Colonic mucosa (tissue), 4 donors: ENCODE data around the gene CFAP46. TPM values are rescaled to one million over a fixed set of nuclear protein-coding genes. Genes with fewer than 3 reads are reported as not detected.

Experiments
- DNase-seq: peaks from one replicate; pipeline ENCODE4 v3.0.0-alpha.2; 2020
- H3K27ac ChIP-seq: fragments of 200-600 bp; one replicate; pipeline ENCODE4 v1.8.0; 2021
- H3K27me3 ChIP-seq: fragments of 200-600 bp; one replicate; pipeline ENCODE4 v1.8.0; 2021
- H3K36me3 ChIP-seq: fragments of 200-600 bp; one replicate; pipeline ENCODE4 v1.8.0; 2021
- H3K4me1 ChIP-seq: fragments of 200-600 bp; one replicate; pipeline ENCODE4 v1.8.0; 2021; ENCODE audit warnings: mild to moderate bottlenecking
- H3K4me3 ChIP-seq: fragments of 200-600 bp; one replicate; pipeline ENCODE4 v1.8.0; 2021
- H3K9ac ChIP-seq, 2 donors: one replicate each; pipeline ENCODE4 v1.7.0; 2013; ENCODE audit warnings: control low read depth in 2 of 2, low read depth in 2 of 2, low read length in 2 of 2
- H3K9me3 ChIP-seq: fragments of 200-600 bp; one replicate; pipeline ENCODE4 v1.8.0; 2021
- intact Hi-C: fragments of 100-400 bp; cut with DNase I; formaldehyde crosslinking; loops from one replicate; pipeline ENCODE4 v1.14.1; 2022
- total RNA-seq, 2 donors: library from RNA; stranded (reverse); fragmentation: NEBNext Ultra II Directional in 1 of 2; extraction: Animal tissue kit (Norgen Biotek cat#: 25700) in 1 of 2; gene quantifications; one replicate each; pipeline ENCODE4 v1.2.1, GENCODE V29; 2021
- TF ChIP-seq, protein P1 (sequence below): fragments of 200-600 bp; IDR thresholded peaks from one replicate; pipeline ENCODE4 v1.8.0; 2022; ENCODE audit warnings: antibody characterized with exemption, mild to moderate bottlenecking
- donor health status: healthy.
- donor health status: DM: no; HTN: no; CAD: no.
- donor health status: DM: no; HTN: no; CAD: no.

Gene CFAP46
- total RNA-seq, 2 donors from 2014 or later = 0.13 TPM; not detected in 1

DNA sequence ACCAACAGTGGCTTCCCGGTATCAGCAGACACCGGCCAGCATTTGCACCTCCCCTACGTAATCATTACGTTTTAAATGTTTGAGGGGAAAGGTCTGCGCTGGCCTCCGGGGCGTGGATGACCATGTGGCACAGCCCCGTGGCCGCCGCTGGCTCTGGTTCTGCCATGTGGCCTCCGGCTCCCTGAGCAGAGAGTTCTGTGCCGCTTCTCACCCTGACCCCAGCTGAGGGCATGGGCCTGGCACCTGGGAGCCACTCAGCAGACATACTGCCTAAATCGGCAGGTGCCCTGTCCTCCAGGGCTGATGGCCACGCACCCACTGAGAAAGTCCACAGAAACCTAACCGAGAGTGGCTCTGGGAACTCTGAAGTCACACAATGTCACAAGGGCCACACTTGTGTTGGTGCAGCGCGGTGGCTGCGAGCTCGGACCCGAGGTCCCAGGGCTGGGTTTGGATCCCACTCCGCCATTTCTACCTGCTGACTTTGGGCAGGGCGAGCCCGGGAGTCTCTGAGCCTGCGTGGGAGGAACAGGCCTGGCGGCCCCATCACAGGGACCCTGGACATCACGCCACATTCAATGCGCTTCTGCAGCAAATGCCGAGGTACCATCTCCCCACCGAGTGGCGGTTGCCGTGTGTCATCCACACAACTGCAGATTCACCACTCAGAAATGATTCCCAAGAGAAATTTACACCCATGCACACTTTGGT is 25.3 kb downstream of the CFAP46 start:
- TF ChIP-seq, protein P1, sequence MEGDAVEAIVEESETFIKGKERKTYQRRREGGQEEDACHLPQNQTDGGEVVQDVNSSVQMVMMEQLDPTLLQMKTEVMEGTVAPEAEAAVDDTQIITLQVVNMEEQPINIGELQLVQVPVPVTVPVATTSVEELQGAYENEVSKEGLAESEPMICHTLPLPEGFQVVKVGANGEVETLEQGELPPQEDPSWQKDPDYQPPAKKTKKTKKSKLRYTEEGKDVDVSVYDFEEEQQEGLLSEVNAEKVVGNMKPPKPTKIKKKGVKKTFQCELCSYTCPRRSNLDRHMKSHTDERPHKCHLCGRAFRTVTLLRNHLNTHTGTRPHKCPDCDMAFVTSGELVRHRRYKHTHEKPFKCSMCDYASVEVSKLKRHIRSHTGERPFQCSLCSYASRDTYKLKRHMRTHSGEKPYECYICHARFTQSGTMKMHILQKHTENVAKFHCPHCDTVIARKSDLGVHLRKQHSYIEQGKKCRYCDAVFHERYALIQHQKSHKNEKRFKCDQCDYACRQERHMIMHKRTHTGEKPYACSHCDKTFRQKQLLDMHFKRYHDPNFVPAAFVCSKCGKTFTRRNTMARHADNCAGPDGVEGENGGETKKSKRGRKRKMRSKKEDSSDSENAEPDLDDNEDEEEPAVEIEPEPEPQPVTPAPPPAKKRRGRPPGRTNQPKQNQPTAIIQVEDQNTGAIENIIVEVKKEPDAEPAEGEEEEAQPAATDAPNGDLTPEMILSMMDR = no peak
- no peak overlapping the region for H3K4me3 ChIP-seq
- no peaks in the 10 kb centered on the region for H3K9me3 ChIP-seq
- no peaks in the 10 kb centered on the region for H3K27me3 ChIP-seq
- H3K4me1 ChIP-seq = no peaks in the 10 kb centered on the region
- no peak overlapping the region for H3K27ac ChIP-seq
- H3K9ac ChIP-seq = no peak overlapping the region
- intact Hi-C loops = no loop called here
- no peak for DNase-seq
- no peaks in the 10 kb centered on the region for H3K36me3 ChIP-seq

DNA sequence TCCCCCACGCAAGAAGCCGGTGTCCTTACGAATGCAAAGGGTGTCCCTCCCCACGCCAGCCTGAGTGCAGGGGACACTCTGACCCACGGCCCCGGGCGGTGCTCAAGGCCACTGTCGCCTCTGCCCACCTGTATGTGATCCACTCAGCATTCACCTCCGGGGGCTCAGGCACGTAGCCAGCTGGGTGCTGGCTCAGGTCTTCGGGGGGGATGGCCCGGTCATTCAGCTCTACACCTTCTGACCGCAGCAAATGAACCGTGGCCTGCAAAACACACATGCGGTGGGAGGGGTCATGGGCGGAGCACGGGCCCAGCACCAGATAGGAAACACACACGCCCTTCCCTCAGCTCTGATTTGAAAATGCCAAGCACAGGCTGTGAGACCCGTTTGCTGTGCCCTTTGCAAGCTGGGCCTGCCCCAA is 25.9 kb downstream of the CFAP46 start:
- DNase-seq = no peak
- H3K9me3 ChIP-seq = no peaks in the 10 kb centered on the region
- H3K4me3 ChIP-seq = no peak overlapping the region
- H3K27ac ChIP-seq = no peak overlapping the region
- TF ChIP-seq, protein P1 = no peak
- H3K36me3 ChIP-seq = no peaks in the 10 kb centered on the region
- intact Hi-C loops = no loop called here
- H3K27me3 ChIP-seq = no peaks in the 10 kb centered on the region
- H3K9ac ChIP-seq = no peak overlapping the region
- H3K4me1 ChIP-seq = no peaks in the 10 kb centered on the region

DNA sequence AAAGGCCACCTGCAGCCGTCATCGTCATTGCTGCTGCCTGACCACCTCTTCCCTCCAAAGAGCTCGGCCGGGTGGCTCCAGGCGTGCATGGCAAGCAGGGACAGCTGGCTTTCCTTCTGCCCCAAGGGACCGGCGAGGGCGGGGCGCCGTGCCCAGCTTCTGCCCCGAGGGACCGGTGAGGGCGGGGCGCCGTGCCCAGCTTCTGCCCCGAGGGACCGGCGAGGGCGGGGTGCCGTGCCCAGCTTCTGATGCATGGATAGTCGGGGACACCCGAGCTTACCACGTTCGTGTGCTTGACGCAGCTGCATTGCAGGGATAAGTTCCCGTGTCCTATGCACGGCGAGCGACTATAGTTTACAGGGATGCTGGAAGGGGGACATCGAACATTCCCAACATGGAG is 27.0 kb downstream of the CFAP46 start:
- no peak for DNase-seq
- no peak overlapping the region for H3K27ac ChIP-seq
- no peaks in the 10 kb centered on the region for H3K9me3 ChIP-seq
- TF ChIP-seq, protein P1 = no peak
- intact Hi-C loops = no loop called here
- no peaks in the 10 kb centered on the region for H3K4me1 ChIP-seq
- H3K9ac ChIP-seq = no peak overlapping the region
- H3K4me3 ChIP-seq = no peak overlapping the region
- H3K36me3 ChIP-seq = no peaks in the 10 kb centered on the region
- H3K27me3 ChIP-seq = no peaks in the 10 kb centered on the region

DNA sequence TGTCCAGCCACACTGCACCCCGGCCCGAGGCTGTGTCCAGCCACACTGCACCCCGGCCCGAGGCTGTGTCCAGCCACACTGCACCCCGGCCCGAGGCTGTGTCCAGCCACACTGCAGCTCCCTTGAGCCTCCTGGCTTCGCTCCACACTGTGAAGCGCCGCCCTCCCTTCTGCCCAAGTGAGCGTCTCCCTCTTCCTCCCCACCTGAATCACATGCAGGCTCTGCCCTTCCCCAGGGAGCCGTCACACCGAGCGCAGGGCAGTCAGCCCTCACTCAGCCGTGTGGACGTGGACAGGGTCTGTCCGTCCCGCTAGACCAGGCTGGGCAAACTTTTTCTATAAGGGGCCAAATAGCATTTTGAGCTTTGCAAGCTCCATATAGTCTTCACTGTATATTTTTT is 27.6 kb downstream of the CFAP46 start:
- DNase-seq = no peak

DNA sequence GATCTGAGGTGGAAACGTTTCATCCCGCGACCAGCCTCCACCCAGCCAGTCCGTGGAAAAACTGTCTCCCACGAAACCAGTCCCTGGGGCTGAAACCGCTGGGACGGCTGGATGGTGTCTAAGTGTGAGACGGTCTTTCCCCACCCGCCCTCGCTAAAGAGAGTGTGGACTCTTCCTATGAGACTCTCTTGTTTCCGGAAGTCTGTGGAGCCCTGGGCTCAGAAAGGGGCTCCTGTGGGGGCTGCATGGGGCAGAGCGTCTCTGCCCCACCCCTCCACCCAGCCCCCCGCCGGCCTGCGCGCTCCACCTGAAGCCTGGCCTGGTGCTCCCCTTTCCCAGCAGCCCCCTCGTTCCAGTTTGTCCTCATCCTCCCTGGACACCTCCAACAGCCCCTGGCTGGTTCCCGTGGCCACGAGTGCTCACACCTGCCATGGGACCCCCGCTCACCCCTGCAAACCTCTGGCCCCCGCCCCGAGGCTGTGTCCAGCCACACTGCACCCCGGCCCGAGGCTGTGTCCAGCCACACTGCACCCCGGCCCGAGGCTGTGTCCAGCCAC is 28.7 kb downstream of the CFAP46 start:
- Histone ChIP-seq H3K36me3 (no peaks in the 10 kb centered on the region), H3K4me1 (no peaks in the 10 kb centered on the region), H3K9ac (no peak overlapping the region), H3K27ac (no peak overlapping the region), H3K4me3 (no peak overlapping the region), H3K9me3 (no peaks in the 10 kb centered on the region), H3K27me3 (no peaks in the 10 kb centered on the region)
- TF ChIP-seq, protein P1 = no peak
- DNase-seq = no peak
- intact Hi-C loops = no loop called here

More for the DNA sequence above, 27.6 kb downstream of the CFAP46 start:
- H3K9me3 ChIP-seq = no peaks in the 10 kb centered on the region
- H3K27ac ChIP-seq = no peak overlapping the region
- TF ChIP-seq, protein P1 = no peak
- no peaks in the 10 kb centered on the region for H3K36me3 ChIP-seq
- no peak overlapping the region for H3K4me3 ChIP-seq
- H3K4me1 ChIP-seq = no peaks in the 10 kb centered on the region
- intact Hi-C loops = no loop called here
- no peak overlapping the region for H3K9ac ChIP-seq
- no peaks in the 10 kb centered on the region for H3K27me3 ChIP-seq
